PC-9 (cell line): ENCODE results near the gene MILR1. TPM values are rescaled to one million over a fixed set of nuclear protein-coding genes. Genes with fewer than 3 reads are reported as not detected.

Source experiments
- BruUV-seq: library from RNA; stranded (reverse); fragments of 400-500 nt; replicated peaks from 2 replicates; lab custom pipeline; 2021; lab: Mats Ljungman, UMichigan
- CTCF ChIA-PET: fragments of 300-600 bp; sonication (Branson Sonifier 250); formaldehyde crosslinking; loops from one replicate; lab custom pipeline; 2022; ENCODE audit warnings: antibody characterized with exemption; lab: Charles Lee
- POLR2A ChIA-PET: fragments of 300-600 bp; sonication (Branson Sonifier 250); formaldehyde crosslinking; loops from one replicate; lab custom pipeline; 2022; ENCODE audit warnings: antibody characterized with exemption; ENCODE audit not compliant: unreplicated experiment; lab: Charles Lee
- DNase-seq, 2 experiments: peaks; one replicate each; pipeline versions ENCODE4 v3.0.0 to v3.0.0-alpha.2; 2015 to 2022; ENCODE audit warnings: mixed read lengths in 1 of 2
- H2AFZ ChIP-seq: fragments of 200-600 bp; sonication (generic); 2 replicates; pipeline ENCODE4 v1.8.1; 2017; ENCODE audit warnings: antibody characterized with exemption
- H3F3A ChIP-seq: fragments of 200-600 bp; sonication (generic); 2 replicates; pipeline ENCODE4 v1.8.1; 2017; ENCODE audit warnings: antibody characterized with exemption, mild to moderate bottlenecking, low read depth; ENCODE audit not compliant: insufficient read depth
- H3K27ac ChIP-seq: fragments of 200-600 bp; sonication (generic); 2 replicates; pipeline ENCODE4 v1.6.1; 2016; ENCODE audit warnings: mixed run types
- H3K27me3 ChIP-seq: fragments of 200-600 bp; sonication (generic); 2 replicates; pipeline ENCODE4 v1.6.1; 2016; ENCODE audit warnings: low read depth, mixed run types; ENCODE audit not compliant: insufficient read depth
- H3K36me3 ChIP-seq: fragments of 200-600 bp; sonication (generic); 2 replicates; pipeline ENCODE4 v1.6.1; 2016; ENCODE audit warnings: low read depth, mixed run types
- H3K4me1 ChIP-seq: fragments of 200-600 bp; sonication (generic); replicated peaks from 2 replicates; pipeline ENCODE4 v1.6.1; 2016; ENCODE audit warnings: mixed run types; ENCODE audit not compliant: insufficient read depth
- H3K4me2 ChIP-seq: fragments of 200-600 bp; sonication (generic); 2 replicates; pipeline ENCODE4 v1.6.1; 2017; ENCODE audit warnings: mixed run types
- H3K4me3 ChIP-seq: fragments of 200-600 bp; sonication (generic); 2 replicates; pipeline ENCODE4 v1.6.1; 2016; ENCODE audit warnings: mixed run types
- H3K79me2 ChIP-seq: fragments of 200-600 bp; sonication (generic); 2 replicates; pipeline ENCODE4 v1.6.1; 2017; ENCODE audit warnings: low read depth, mixed run types
- H3K9me2 ChIP-seq: fragments of 200-600 bp; sonication (generic); 2 replicates; pipeline ENCODE4 v1.8.1; 2017; ENCODE audit warnings: mild to moderate bottlenecking; ENCODE audit not compliant: insufficient read depth
- H3K9me3 ChIP-seq: fragments of 200-600 bp; sonication (generic); 2 replicates; pipeline ENCODE4 v1.8.1; 2016; ENCODE audit warnings: low read depth; ENCODE audit not compliant: insufficient read depth
- H4K20me1 ChIP-seq: fragments of 200-600 bp; sonication (generic); 2 replicates; pipeline ENCODE4 v1.8.1; 2017; ENCODE audit not compliant: insufficient read depth
- EZH2 ChIP-seq: fragments of 200-600 bp; sonication (generic); IDR thresholded peaks from 2 replicates; pipeline ENCODE4 v1.8.0; 2017; ENCODE audit warnings: antibody characterized with exemption, low read depth
- intact Hi-C: fragments of 100-400 bp; cut with micrococcal nuclease; formaldehyde crosslinking; loops from one replicate; pipeline ENCODE4 v1.10.0; 2022; ENCODE audit not compliant: unreplicated experiment
- total RNA-seq: library from RNA; stranded (reverse); gene quantifications from 2 replicates; pipeline ENCODE4 v1.2.3, GENCODE V29; 2021
- TF ChIP-seq, protein P1 (sequence below): fragments of 200-600 bp; sonication (generic); conservative IDR thresholded peaks from 2 replicates; pipeline ENCODE4 v1.6.1; 2017; ENCODE audit warnings: mixed run types, antibody characterized with exemption, mild to moderate bottlenecking, moderate library complexity

MILR1 gene
- total RNA-seq, 1 experiment from 2014 or later: 25.6 TPM

- Histone ChIP-seq H4K20me1 (peaks cover 77% of the 10 kb centered on the region), H3K4me2 (peak overlapping the region; percentile 95), H3K9me2 (no peaks in the 10 kb centered on the region), H3K79me2 (peaks cover 83% of the 10 kb centered on the region), H2AFZ (no peak overlapping the region), H3K27ac (peak overlapping the region; percentile 98; the same call in 1 of the 2 replicates), H3F3A (peaks cover 81% of the 10 kb centered on the region), H3K9me3 (no peaks in the 10 kb centered on the region), H3K4me3 (peak overlapping the region; percentile 100; the same call in 1 of the 2 replicates), H3K27me3 (no peaks in the 10 kb centered on the region), H3K36me3 (peaks cover 68% of the 10 kb centered on the region), H3K4me1 (peaks cover 43% of the 10 kb centered on the region)
- BruUV-seq: no TSS peak
- TF ChIP-seq EZH2: no peak
- TF ChIP-seq, protein P1, sequence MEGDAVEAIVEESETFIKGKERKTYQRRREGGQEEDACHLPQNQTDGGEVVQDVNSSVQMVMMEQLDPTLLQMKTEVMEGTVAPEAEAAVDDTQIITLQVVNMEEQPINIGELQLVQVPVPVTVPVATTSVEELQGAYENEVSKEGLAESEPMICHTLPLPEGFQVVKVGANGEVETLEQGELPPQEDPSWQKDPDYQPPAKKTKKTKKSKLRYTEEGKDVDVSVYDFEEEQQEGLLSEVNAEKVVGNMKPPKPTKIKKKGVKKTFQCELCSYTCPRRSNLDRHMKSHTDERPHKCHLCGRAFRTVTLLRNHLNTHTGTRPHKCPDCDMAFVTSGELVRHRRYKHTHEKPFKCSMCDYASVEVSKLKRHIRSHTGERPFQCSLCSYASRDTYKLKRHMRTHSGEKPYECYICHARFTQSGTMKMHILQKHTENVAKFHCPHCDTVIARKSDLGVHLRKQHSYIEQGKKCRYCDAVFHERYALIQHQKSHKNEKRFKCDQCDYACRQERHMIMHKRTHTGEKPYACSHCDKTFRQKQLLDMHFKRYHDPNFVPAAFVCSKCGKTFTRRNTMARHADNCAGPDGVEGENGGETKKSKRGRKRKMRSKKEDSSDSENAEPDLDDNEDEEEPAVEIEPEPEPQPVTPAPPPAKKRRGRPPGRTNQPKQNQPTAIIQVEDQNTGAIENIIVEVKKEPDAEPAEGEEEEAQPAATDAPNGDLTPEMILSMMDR: no peak
- ChIA-PET POLR2A (interaction anchor here (0.6 kb wide), 1 partner anchor 193 kb away, joined by 3 read pairs; no protein-coding TSS in a partner anchor), CTCF (no interaction called here)
- DNase-seq: no peak
- intact Hi-C loops: no loop called here
These were observed 54.4 kb downstream of the MILR1 start for GRCh38 chr17:64503341-64503740.

GRCh38 chr17:64503821-64504768 is 55.2 kb downstream of the MILR1 start:
- Histone ChIP-seq H3K36me3 (peaks cover 69% of the 10 kb centered on the region), H3K9me3 (no peaks in the 10 kb centered on the region), H3K27me3 (no peaks in the 10 kb centered on the region), H3K4me1 (peaks cover 44% of the 10 kb centered on the region), H3K79me2 (peaks cover 90% of the 10 kb centered on the region), H3K4me2 (peak overlapping the region; percentile 95), H3K4me3 (peak overlapping the region; percentile 100), H3K9me2 (no peaks in the 10 kb centered on the region), H3F3A (peaks cover 73% of the 10 kb centered on the region), H3K27ac (peak overlapping the region; percentile 98; the same call in 1 of the 2 replicates), H4K20me1 (peaks cover 75% of the 10 kb centered on the region), H2AFZ (no peak overlapping the region)
- no peak for TF ChIP-seq EZH2
- TF ChIP-seq, protein P1: no peak
- ChIA-PET POLR2A (interaction anchor here (0.6 kb wide), 1 partner anchor 194 kb away, joined by 3 read pairs; no protein-coding TSS in a partner anchor), CTCF (no interaction called here)
- intact Hi-C loops: no loop called here
- BruUV-seq: no TSS peak
- no peak for DNase-seq

- BruUV-seq: no TSS peak
- Histone ChIP-seq H3K9me2 (no peaks in the 10 kb centered on the region), H3K4me1 (peaks cover 40% of the 10 kb centered on the region), H3K27ac (peak overlapping the region; percentile 98), H3K27me3 (no peaks in the 10 kb centered on the region), H4K20me1 (peaks cover 71% of the 10 kb centered on the region), H2AFZ (no peak overlapping the region), H3K4me3 (peak overlapping the region; percentile 100), H3K4me2 (peak overlapping the region; percentile 95), H3F3A (peaks cover 66% of the 10 kb centered on the region), H3K9me3 (no peaks in the 10 kb centered on the region), H3K79me2 (peaks cover 91% of the 10 kb centered on the region), H3K36me3 (peaks cover 66% of the 10 kb centered on the region)
- intact Hi-C loops: no loop called here
- ChIA-PET POLR2A (interaction anchor here (0.6 to 1.9 kb wide), 15 partner anchors 8 to 683 kb away, joined by 3 to 17 read pairs (median 6); partner anchors contain the start of gene POLG2), CTCF (interaction anchor here (0.7 to 1.0 kb wide), 2 partner anchors 85 to 590 kb away, joined by 3 read pairs; no protein-coding TSS in a partner anchor)
- TF ChIP-seq, protein P1: no peak
- no peak for TF ChIP-seq EZH2
- no peak for DNase-seq
These were observed 55.9 kb downstream of the MILR1 start for GRCh38 chr17:64504769-64505339.
